WTC11 (cell line): ENCODE results near the gene UTP14C. TPM values are rescaled to one million over a fixed set of nuclear protein-coding genes. Genes with fewer than 3 reads are reported as not detected.

ENCODE experiments used
- ATAC-seq: fragments of 200-7000 bp; cut with Tn5 transposase; 2 replicates; pipeline ENCODE4 v1.10.0; 2021; ENCODE audit warnings: mild to moderate bottlenecking, moderate library complexity
- CTCF ChIA-PET: fragments of 300-600 bp; sonication (Branson Sonifier 250); formaldehyde crosslinking; loops from one replicate; lab custom pipeline; 2021; ENCODE audit warnings: antibody characterized with exemption; lab: Charles Lee
- POLR2A ChIA-PET: fragments of 350-600 bp; sonication (Branson Sonifier 250); formaldehyde crosslinking; loops from one replicate; lab custom pipeline; 2021; ENCODE audit warnings: antibody characterized with exemption; lab: Charles Lee
- DNase-seq: peaks from one replicate; pipeline ENCODE4 v3.0.0; 2021; ENCODE audit warnings: low spot score
- H3K27ac Mint-ChIP-seq: 2 replicates; pipeline ENCODE4 v1.8.0; 2021; ENCODE audit warnings: mixed read lengths
- H3K27me3 Mint-ChIP-seq: 2 replicates; pipeline ENCODE4 v1.8.0; 2021; ENCODE audit warnings: low read depth, mild to moderate bottlenecking, moderate library complexity, mixed read lengths
- H3K36me3 Mint-ChIP-seq: 2 replicates; pipeline ENCODE4 v1.8.0; 2021; ENCODE audit warnings: mixed read lengths
- H3K4me1 Mint-ChIP-seq: 2 replicates; pipeline ENCODE4 v1.8.0; 2022; ENCODE audit warnings: mixed read lengths
- H3K4me3 Mint-ChIP-seq: 2 replicates; pipeline ENCODE4 v1.8.0; 2021; ENCODE audit warnings: mild to moderate bottlenecking, moderate library complexity, mixed read lengths
- H3K9me3 Mint-ChIP-seq: 2 replicates; pipeline ENCODE4 v1.8.0; 2021; ENCODE audit warnings: mixed read lengths
- ARID4B ChIP-seq: sonication (generic); formaldehyde crosslinking; IDR thresholded peaks from 2 replicates; pipeline ENCODE4 v1.8.0; 2023; ENCODE audit warnings: missing genetic modification reagents, mild to moderate bottlenecking, borderline replicate concordance
- CDX4 ChIP-seq: fragments of 250-450 bp; sonication (Bioruptor Pico); IDR thresholded peaks from 2 replicates; pipeline ENCODE4 v1.9.0; 2021; ENCODE audit warnings: moderate library complexity, mild to moderate bottlenecking, inconsistent platforms, borderline replicate concordance
- CREB1 ChIP-seq: sonication (generic); formaldehyde crosslinking; IDR thresholded peaks from 2 replicates; pipeline ENCODE4 v1.8.0; 2023; ENCODE audit warnings: mild to moderate bottlenecking, missing genetic modification reagents
- EMX1 ChIP-seq: fragments of 250-450 bp; sonication (Bioruptor Pico); IDR thresholded peaks from 2 replicates; pipeline ENCODE4 v1.8.0; 2021; ENCODE audit warnings: mild to moderate bottlenecking
- ESRRA ChIP-seq: sonication (generic); formaldehyde crosslinking; IDR thresholded peaks from 2 replicates; pipeline ENCODE4 v1.8.1; 2022; ENCODE audit warnings: mild to moderate bottlenecking, missing genetic modification reagents, borderline replicate concordance
- ETV6 ChIP-seq: sonication (generic); formaldehyde crosslinking; IDR thresholded peaks from 2 replicates; pipeline ENCODE4 v1.8.1; 2022; ENCODE audit warnings: mild to moderate bottlenecking, missing genetic modification reagents
- FOXJ3 ChIP-seq: sonication (generic); formaldehyde crosslinking; IDR thresholded peaks from 2 replicates; pipeline ENCODE4 v1.9.0; 2021; ENCODE audit warnings: missing genetic modification reagents, mild to moderate bottlenecking, borderline replicate concordance
- JUN ChIP-seq: sonication (generic); formaldehyde crosslinking; IDR thresholded peaks from 2 replicates; pipeline ENCODE4 v1.8.0; 2023; ENCODE audit warnings: mild to moderate bottlenecking, missing genetic modification reagents
- NFYB ChIP-seq: sonication (generic); formaldehyde crosslinking; conservative IDR thresholded peaks from 2 replicates; pipeline ENCODE4 v1.8.0; 2022; ENCODE audit warnings: low read depth, missing genetic modification reagents
- NR1H2 ChIP-seq: sonication (generic); formaldehyde crosslinking; IDR thresholded peaks from 2 replicates; pipeline ENCODE4 v1.9.0; 2021; ENCODE audit warnings: mild to moderate bottlenecking, moderate library complexity, missing genetic modification reagents
- NR3C1 ChIP-seq: sonication (generic); formaldehyde crosslinking; conservative IDR thresholded peaks from 2 replicates; pipeline ENCODE4 v1.8.1; 2023; ENCODE audit warnings: low read depth, mild to moderate bottlenecking, missing genetic modification reagents
- RELA ChIP-seq: sonication (generic); formaldehyde crosslinking; IDR thresholded peaks from 2 replicates; pipeline ENCODE4 v1.8.1; 2022; ENCODE audit warnings: missing genetic modification reagents, mild to moderate bottlenecking, borderline replicate concordance
- TCF7 ChIP-seq: sonication (generic); formaldehyde crosslinking; IDR thresholded peaks from 2 replicates; pipeline ENCODE4 v1.8.0; 2022; ENCODE audit warnings: mild to moderate bottlenecking, low read depth, missing genetic modification reagents, moderate library complexity
- ZBTB21 ChIP-seq: sonication (generic); formaldehyde crosslinking; IDR thresholded peaks from 2 replicates; pipeline ENCODE4 v1.8.1; 2023; ENCODE audit warnings: mild to moderate bottlenecking, missing genetic modification reagents, borderline replicate concordance
- ZNF138 ChIP-seq: sonication (generic); formaldehyde crosslinking; conservative IDR thresholded peaks from 2 replicates; pipeline ENCODE4 v1.8.1; 2022; ENCODE audit warnings: mild to moderate bottlenecking, moderate library complexity, missing genetic modification reagents
- ZSCAN18 ChIP-seq: fragments of 250-450 bp; sonication (Bioruptor Pico); IDR thresholded peaks from 2 replicates; pipeline ENCODE4 v2.1.2; 2022; ENCODE audit warnings: mild to moderate bottlenecking, moderate library complexity
- total RNA-seq: library from RNA; stranded (reverse); gene quantifications from 3 replicates; pipeline ENCODE4 v1.2.3, GENCODE V29; 2021
- TF ChIP-seq, protein P1 (sequence below): sonication (generic); formaldehyde crosslinking; IDR thresholded peaks from 2 replicates; pipeline ENCODE4 v1.8.1; 2023; ENCODE audit warnings: mild to moderate bottlenecking, missing genetic modification reagents
- TF ChIP-seq, protein P2 (sequence below): sonication (generic); formaldehyde crosslinking; IDR thresholded peaks from 2 replicates; pipeline ENCODE4 v1.8.1; 2022; ENCODE audit warnings: mild to moderate bottlenecking, moderate library complexity, missing genetic modification reagents
- TF ChIP-seq, protein P3 (sequence below): sonication (generic); formaldehyde crosslinking; IDR thresholded peaks from 2 replicates; pipeline ENCODE4 v1.8.1; 2023; ENCODE audit warnings: mild to moderate bottlenecking, missing genetic modification reagents, borderline replicate concordance
- TF ChIP-seq, protein P4 (sequence below): sonication (generic); formaldehyde crosslinking; IDR thresholded peaks from 2 replicates; pipeline ENCODE4 v1.8.0; 2022; ENCODE audit warnings: mild to moderate bottlenecking, missing genetic modification reagents

The UTP14C gene
- total RNA-seq, 1 experiment from 2014 or later = 18.5 TPM

DNA sequence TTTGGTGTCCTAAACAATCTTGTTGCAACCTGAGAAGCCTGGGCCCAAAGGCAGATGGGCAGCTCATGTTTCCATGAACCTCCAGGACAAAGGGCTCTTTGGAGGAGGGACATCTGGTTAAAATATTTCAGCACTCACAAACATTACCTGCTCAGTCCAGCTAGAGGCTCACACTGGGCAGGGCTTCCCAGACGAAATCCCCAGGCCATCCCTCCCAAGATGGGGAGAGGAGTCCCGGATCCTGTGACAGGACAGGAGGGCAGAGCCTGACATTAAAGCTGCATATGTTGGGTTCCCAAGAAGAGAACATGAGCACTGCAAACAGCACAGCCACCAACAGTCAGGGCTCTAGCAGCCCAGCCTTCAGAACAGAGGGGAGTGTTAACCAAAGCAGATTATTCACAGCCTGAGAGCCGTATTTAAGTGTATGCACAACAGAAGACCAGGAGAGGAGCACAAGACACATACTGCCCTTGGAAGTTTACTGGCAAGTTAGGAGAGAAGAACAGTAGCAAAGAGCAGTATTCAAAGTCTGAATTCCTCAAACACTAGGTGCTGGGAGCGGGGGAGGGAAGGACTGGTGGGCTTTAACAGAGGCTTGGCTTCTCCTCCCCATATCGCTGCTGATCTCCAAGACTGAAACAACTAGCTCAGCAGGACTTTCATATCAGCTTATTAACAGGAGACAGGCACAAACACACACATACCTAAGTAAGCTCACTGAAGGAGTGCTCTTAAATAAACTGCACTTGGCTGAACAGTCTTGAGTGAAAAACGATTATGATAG lies 25.6 kb upstream of the UTP14C start:
- Mint-ChIP-seq H3K4me1 (peaks cover 68% of the 10 kb centered on the region), H3K9me3 (no peaks in the 10 kb centered on the region), H3K36me3 (no peaks in the 10 kb centered on the region), H3K4me3 (peak overlapping the region; percentile 3; the same call in 1 of the 2 replicates), H3K27ac (peak overlapping the region; percentile 78), H3K27me3 (no peaks in the 10 kb centered on the region; the same call in 1 of the 2 replicates)
- ChIA-PET CTCF (interaction anchor here (0.7 to 5.4 kb wide), 5 partner anchors 13 to 129 kb away, joined by 3 to 36 read pairs (median 3); partner anchors contain the start of genes ALG11 and NEK5), POLR2A (no interaction called here)
- TF ChIP-seq CREB1 (CRISPR knock-in tag) (no peak), JUN (CRISPR knock-in tag) (no peak), ARID4B (CRISPR knock-in tag) (no peak), ZBTB21 (CRISPR knock-in tag) (no peak), CDX4 (CRISPR knock-in tag) (no peak), ESRRA (CRISPR knock-in tag) (no peak), FOXJ3 (CRISPR knock-in tag) (no peak), TCF7 (CRISPR knock-in tag) (no peak), RELA (no peak), EMX1 (CRISPR knock-in tag) (no peak), NR3C1 (CRISPR knock-in tag) (no peak), ZNF138 (CRISPR knock-in tag) (no peak), NFYB (CRISPR knock-in tag) (no peak), ETV6 (CRISPR knock-in tag) (no peak), NR1H2 (no peak), ZSCAN18 (CRISPR knock-in tag) (no peak)
- TF ChIP-seq, protein P1, sequence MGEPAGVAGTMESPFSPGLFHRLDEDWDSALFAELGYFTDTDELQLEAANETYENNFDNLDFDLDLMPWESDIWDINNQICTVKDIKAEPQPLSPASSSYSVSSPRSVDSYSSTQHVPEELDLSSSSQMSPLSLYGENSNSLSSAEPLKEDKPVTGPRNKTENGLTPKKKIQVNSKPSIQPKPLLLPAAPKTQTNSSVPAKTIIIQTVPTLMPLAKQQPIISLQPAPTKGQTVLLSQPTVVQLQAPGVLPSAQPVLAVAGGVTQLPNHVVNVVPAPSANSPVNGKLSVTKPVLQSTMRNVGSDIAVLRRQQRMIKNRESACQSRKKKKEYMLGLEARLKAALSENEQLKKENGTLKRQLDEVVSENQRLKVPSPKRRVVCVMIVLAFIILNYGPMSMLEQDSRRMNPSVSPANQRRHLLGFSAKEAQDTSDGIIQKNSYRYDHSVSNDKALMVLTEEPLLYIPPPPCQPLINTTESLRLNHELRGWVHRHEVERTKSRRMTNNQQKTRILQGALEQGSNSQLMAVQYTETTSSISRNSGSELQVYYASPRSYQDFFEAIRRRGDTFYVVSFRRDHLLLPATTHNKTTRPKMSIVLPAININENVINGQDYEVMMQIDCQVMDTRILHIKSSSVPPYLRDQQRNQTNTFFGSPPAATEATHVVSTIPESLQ (CRISPR knock-in tag) = no peak
- TF ChIP-seq, protein P2, sequence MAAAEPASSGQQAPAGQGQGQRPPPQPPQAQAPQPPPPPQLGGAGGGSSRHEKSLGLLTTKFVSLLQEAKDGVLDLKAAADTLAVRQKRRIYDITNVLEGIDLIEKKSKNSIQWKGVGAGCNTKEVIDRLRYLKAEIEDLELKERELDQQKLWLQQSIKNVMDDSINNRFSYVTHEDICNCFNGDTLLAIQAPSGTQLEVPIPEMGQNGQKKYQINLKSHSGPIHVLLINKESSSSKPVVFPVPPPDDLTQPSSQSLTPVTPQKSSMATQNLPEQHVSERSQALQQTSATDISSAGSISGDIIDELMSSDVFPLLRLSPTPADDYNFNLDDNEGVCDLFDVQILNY (CRISPR knock-in tag) = no peak
- TF ChIP-seq, protein P3, sequence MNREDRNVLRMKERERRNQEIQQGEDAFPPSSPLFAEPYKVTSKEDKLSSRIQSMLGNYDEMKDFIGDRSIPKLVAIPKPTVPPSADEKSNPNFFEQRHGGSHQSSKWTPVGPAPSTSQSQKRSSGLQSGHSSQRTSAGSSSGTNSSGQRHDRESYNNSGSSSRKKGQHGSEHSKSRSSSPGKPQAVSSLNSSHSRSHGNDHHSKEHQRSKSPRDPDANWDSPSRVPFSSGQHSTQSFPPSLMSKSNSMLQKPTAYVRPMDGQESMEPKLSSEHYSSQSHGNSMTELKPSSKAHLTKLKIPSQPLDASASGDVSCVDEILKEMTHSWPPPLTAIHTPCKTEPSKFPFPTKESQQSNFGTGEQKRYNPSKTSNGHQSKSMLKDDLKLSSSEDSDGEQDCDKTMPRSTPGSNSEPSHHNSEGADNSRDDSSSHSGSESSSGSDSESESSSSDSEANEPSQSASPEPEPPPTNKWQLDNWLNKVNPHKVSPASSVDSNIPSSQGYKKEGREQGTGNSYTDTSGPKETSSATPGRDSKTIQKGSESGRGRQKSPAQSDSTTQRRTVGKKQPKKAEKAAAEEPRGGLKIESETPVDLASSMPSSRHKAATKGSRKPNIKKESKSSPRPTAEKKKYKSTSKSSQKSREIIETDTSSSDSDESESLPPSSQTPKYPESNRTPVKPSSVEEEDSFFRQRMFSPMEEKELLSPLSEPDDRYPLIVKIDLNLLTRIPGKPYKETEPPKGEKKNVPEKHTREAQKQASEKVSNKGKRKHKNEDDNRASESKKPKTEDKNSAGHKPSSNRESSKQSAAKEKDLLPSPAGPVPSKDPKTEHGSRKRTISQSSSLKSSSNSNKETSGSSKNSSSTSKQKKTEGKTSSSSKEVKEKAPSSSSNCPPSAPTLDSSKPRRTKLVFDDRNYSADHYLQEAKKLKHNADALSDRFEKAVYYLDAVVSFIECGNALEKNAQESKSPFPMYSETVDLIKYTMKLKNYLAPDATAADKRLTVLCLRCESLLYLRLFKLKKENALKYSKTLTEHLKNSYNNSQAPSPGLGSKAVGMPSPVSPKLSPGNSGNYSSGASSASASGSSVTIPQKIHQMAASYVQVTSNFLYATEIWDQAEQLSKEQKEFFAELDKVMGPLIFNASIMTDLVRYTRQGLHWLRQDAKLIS (CRISPR knock-in tag) = no peak
- TF ChIP-seq, protein P4, sequence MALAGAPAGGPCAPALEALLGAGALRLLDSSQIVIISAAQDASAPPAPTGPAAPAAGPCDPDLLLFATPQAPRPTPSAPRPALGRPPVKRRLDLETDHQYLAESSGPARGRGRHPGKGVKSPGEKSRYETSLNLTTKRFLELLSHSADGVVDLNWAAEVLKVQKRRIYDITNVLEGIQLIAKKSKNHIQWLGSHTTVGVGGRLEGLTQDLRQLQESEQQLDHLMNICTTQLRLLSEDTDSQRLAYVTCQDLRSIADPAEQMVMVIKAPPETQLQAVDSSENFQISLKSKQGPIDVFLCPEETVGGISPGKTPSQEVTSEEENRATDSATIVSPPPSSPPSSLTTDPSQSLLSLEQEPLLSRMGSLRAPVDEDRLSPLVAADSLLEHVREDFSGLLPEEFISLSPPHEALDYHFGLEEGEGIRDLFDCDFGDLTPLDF (CRISPR knock-in tag) = no peak
- DNase-seq = no peak
- ATAC-seq = peak; percentile 16
